HepG2 (cell line): Measurements from ENCODE around the gene PLAGL2. TPM values are rescaled to one million over a fixed set of nuclear protein-coding genes. Genes with fewer than 3 reads are reported as not detected.
A peak's percentile ranks its signal among the peaks of the same experiment; 100 is the strongest.

Experiments used
- KLF15 ChIP-seq: sonication (generic); formaldehyde crosslinking; IDR thresholded peaks from 2 replicates; pipeline ENCODE4 v1.8.1; 2023; ENCODE audit warnings: borderline replicate concordance, mild to moderate bottlenecking, inconsistent platforms, missing genetic modification reagents, mixed read lengths
- ONECUT2 ChIP-seq: sonication (generic); formaldehyde crosslinking; IDR thresholded peaks from 2 replicates; pipeline ENCODE4 v1.4.0; 2020; ENCODE audit warnings: missing genetic modification reagents
- SOX13 ChIP-seq, 3 experiments: fragments of 450-650 bp in 1 of 3; sonication (generic) in 1 of 3; formaldehyde crosslinking in 1 of 3; IDR thresholded peaks in 2 of 3; conservative IDR thresholded peaks in 1 of 3; 2 replicates each; pipeline versions ENCODE4 v1.5.0 to v1.6.1; 2016 to 2020; ENCODE audit warnings: antibody characterized with exemption in 1 of 3, mild to moderate bottlenecking in 1 of 3, missing compliant biosample characterization in 1 of 3, missing genetic modification reagents in 1 of 3, moderate library complexity in 1 of 3
- ZNF660 ChIP-seq: sonication (generic); formaldehyde crosslinking; IDR thresholded peaks from 2 replicates; pipeline ENCODE4 v1.5.1; 2020; ENCODE audit warnings: mild to moderate bottlenecking, low read depth, missing genetic modification reagents, borderline replicate concordance
- ZNF670 ChIP-seq: sonication (generic); formaldehyde crosslinking; IDR thresholded peaks from 2 replicates; pipeline ENCODE4 v1.8.0; 2022; ENCODE audit warnings: mild to moderate bottlenecking, missing genetic modification reagents, borderline replicate concordance
- polyA plus RNA-seq, 8 experiments: library from polyadenylated mRNA; depleted of rRNA in 3 of 8; stranded (reverse) in 7 of 8; unstranded in 1 of 8; fragments of >200 nt; fragmentation: Illumina TruSeq in 4 of 8; extraction: Trizol in 4 of 8; gene quantifications; 2 replicates each; pipeline versions ENCODE4 v1.2.1 to v1.2.3, GENCODE V29; 2011 to 2016; ENCODE audit warnings: low read depth in 4 of 8, missing spikeins in 1 of 8, mixed read lengths in 1 of 8; ENCODE audit not compliant: insufficient read depth in 1 of 8
- total RNA-seq, 5 experiments: library from RNA; depleted of rRNA; stranded (reverse); fragments of >200 nt; fragmentation: Illumina TruSeq; extraction: Trizol; gene quantifications; 2 replicates each; pipeline ENCODE4 v1.2.3, GENCODE V29; 2016; ENCODE audit warnings: low read depth in 1 of 5
- TF ChIP-seq, protein P1 (sequence below): sonication (generic); formaldehyde crosslinking; IDR thresholded peaks from 2 replicates; pipeline ENCODE4 v1.5.0; 2020; ENCODE audit warnings: mild to moderate bottlenecking, missing genetic modification reagents, borderline replicate concordance
- TF ChIP-seq, protein P2 (sequence below): sonication (generic); formaldehyde crosslinking; IDR thresholded peaks from 2 replicates; pipeline ENCODE4 v1.8.1; 2023; ENCODE audit warnings: missing genetic modification reagents, inconsistent platforms, borderline replicate concordance
- TF ChIP-seq, protein P3 (sequence below): sonication (generic); formaldehyde crosslinking; IDR thresholded peaks from 2 replicates; pipeline ENCODE4 v1.5.0; 2020; ENCODE audit warnings: missing genetic modification reagents, mild to moderate bottlenecking, borderline replicate concordance
- TF ChIP-seq, protein P4 (sequence below): sonication (generic); formaldehyde crosslinking; IDR thresholded peaks from 2 replicates; pipeline ENCODE4 v1.9.0; 2021; ENCODE audit warnings: missing genetic modification reagents, borderline replicate concordance
- TF ChIP-seq, protein P5 (sequence below): sonication (generic); formaldehyde crosslinking; IDR thresholded peaks from 2 replicates; pipeline ENCODE4 v1.5.1; 2020; ENCODE audit warnings: mild to moderate bottlenecking, missing genetic modification reagents, borderline replicate concordance

PLAGL2 gene
- total and polyA plus RNA-seq, 2 of the 13 experiments (the other 11 are each of a cell fraction or from before 2014, with no cell fraction given) = 15.2 to 15.3 TPM

DNA sequence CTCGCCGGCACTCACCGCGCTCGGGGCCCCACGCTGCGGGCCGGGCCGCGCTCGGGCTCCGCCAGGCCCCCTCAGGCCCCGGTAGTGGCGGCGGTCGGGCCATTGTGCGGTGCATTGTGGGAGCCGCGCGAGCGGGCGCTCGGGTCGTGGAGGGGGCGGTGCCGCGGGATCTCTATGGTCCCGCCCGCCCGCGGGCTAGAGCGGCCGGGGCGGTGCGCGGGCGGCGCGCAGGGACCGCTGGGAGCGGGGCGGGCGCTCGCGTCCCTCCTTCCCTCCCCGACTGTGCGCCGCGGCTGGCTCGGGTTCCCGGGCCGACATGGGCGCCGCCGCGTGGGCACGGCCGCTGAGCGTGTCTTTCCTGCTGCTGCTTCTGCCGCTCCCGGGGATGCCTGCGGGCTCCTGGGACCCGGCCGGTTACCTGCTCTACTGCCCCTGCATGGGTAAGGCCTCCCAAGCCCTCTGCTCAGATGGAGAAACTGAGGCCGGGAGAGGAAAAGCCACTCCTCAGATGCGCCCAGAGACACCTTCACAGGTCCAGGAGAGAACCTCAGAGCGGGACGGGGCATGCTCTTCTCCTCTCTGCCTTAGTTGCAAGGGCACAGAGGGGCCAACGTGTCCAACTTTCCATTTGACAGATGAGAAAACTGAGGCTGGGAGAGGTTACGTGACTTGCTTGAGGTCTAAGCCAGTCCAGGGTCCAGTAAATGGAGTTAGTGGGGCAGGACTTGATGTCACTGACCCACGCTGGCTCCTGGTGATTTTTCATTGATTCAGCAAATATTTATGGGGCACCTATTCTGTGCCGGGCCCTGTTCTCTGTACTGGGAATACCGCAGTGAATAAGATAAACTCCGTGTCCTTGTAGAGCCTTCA lies at the start of gene PLAGL2, which contains the start of gene POFUT1 (continued):
- TF ChIP-seq, protein P1, sequence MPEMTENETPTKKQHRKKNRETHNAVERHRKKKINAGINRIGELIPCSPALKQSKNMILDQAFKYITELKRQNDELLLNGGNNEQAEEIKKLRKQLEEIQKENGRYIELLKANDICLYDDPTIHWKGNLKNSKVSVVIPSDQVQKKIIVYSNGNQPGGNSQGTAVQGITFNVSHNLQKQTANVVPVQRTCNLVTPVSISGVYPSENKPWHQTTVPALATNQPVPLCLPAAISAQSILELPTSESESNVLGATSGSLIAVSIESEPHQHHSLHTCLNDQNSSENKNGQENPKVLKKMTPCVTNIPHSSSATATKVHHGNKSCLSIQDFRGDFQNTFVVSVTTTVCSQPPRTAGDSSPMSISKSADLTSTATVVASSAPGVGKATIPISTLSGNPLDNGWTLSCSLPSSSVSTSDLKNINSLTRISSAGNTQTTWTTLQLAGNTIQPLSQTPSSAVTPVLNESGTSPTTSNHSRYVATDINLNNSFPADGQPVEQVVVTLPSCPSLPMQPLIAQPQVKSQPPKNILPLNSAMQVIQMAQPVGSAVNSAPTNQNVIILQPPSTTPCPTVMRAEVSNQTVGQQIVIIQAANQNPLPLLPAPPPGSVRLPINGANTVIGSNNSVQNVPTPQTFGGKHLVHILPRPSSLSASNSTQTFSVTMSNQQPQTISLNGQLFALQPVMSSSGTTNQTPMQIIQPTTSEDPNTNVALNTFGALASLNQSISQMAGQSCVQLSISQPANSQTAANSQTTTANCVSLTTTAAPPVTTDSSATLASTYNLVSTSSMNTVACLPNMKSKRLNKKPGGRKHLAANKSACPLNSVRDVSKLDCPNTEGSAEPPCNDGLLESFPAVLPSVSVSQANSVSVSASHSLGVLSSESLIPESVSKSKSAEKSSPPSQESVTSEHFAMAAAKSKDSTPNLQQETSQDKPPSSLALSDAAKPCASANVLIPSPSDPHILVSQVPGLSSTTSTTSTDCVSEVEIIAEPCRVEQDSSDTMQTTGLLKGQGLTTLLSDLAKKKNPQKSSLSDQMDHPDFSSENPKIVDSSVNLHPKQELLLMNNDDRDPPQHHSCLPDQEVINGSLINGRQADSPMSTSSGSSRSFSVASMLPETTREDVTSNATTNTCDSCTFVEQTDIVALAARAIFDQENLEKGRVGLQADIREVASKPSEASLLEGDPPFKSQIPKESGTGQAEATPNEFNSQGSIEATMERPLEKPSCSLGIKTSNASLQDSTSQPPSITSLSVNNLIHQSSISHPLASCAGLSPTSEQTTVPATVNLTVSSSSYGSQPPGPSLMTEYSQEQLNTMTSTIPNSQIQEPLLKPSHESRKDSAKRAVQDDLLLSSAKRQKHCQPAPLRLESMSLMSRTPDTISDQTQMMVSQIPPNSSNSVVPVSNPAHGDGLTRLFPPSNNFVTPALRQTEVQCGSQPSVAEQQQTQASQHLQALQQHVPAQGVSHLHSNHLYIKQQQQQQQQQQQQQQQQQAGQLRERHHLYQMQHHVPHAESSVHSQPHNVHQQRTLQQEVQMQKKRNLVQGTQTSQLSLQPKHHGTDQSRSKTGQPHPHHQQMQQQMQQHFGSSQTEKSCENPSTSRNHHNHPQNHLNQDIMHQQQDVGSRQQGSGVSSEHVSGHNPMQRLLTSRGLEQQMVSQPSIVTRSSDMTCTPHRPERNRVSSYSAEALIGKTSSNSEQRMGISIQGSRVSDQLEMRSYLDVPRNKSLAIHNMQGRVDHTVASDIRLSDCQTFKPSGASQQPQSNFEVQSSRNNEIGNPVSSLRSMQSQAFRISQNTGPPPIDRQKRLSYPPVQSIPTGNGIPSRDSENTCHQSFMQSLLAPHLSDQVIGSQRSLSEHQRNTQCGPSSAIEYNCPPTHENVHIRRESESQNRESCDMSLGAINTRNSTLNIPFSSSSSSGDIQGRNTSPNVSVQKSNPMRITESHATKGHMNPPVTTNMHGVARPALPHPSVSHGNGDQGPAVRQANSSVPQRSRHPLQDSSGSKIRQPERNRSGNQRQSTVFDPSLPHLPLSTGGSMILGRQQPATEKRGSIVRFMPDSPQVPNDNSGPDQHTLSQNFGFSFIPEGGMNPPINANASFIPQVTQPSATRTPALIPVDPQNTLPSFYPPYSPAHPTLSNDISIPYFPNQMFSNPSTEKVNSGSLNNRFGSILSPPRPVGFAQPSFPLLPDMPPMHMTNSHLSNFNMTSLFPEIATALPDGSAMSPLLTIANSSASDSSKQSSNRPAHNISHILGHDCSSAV (CRISPR knock-in tag) = no peak
- no peak for TF ChIP-seq SOX13 (IDR thresholded peaks at IDR 0.05)
- peak in 1 of 2 experiments; percentile 17; a peak in 1 of 4 replicates for TF ChIP-seq SOX13 (CRISPR knock-in tag; conservative IDR thresholded peaks at IDR 0.05 in 1 of 2, IDR thresholded peaks at IDR 0.05 in 1 of 2)
- TF ChIP-seq ZNF670 = no peak
- TF ChIP-seq, protein P2, sequence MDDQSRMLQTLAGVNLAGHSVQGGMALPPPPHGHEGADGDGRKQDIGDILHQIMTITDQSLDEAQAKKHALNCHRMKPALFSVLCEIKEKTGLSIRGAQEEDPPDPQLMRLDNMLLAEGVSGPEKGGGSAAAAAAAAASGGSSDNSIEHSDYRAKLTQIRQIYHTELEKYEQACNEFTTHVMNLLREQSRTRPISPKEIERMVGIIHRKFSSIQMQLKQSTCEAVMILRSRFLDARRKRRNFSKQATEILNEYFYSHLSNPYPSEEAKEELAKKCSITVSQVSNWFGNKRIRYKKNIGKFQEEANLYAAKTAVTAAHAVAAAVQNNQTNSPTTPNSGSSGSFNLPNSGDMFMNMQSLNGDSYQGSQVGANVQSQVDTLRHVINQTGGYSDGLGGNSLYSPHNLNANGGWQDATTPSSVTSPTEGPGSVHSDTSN (CRISPR knock-in tag) = no peak; the same call in 1 of the 2 replicates
- TF ChIP-seq, protein P3, sequence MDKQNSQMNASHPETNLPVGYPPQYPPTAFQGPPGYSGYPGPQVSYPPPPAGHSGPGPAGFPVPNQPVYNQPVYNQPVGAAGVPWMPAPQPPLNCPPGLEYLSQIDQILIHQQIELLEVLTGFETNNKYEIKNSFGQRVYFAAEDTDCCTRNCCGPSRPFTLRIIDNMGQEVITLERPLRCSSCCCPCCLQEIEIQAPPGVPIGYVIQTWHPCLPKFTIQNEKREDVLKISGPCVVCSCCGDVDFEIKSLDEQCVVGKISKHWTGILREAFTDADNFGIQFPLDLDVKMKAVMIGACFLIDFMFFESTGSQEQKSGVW = peak; percentile 94; the same call in 1 of the 2 replicates
- peak; percentile 67; the same call in 1 of the 2 replicates for TF ChIP-seq KLF15 (CRISPR knock-in tag)
- TF ChIP-seq, protein P4, sequence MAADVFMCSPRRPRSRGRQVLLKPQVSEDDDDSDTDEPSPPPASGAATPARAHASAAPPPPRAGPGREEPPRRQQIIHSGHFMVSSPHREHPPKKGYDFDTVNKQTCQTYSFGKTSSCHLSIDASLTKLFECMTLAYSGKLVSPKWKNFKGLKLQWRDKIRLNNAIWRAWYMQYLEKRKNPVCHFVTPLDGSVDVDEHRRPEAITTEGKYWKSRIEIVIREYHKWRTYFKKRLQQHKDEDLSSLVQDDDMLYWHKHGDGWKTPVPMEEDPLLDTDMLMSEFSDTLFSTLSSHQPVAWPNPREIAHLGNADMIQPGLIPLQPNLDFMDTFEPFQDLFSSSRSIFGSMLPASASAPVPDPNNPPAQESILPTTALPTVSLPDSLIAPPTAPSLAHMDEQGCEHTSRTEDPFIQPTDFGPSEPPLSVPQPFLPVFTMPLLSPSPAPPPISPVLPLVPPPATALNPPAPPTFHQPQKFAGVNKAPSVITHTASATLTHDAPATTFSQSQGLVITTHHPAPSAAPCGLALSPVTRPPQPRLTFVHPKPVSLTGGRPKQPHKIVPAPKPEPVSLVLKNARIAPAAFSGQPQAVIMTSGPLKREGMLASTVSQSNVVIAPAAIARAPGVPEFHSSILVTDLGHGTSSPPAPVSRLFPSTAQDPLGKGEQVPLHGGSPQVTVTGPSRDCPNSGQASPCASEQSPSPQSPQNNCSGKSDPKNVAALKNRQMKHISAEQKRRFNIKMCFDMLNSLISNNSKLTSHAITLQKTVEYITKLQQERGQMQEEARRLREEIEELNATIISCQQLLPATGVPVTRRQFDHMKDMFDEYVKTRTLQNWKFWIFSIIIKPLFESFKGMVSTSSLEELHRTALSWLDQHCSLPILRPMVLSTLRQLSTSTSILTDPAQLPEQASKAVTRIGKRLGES (CRISPR knock-in tag) = peak; percentile 66; the same call in 1 of the 2 replicates
- TF ChIP-seq, protein P5, sequence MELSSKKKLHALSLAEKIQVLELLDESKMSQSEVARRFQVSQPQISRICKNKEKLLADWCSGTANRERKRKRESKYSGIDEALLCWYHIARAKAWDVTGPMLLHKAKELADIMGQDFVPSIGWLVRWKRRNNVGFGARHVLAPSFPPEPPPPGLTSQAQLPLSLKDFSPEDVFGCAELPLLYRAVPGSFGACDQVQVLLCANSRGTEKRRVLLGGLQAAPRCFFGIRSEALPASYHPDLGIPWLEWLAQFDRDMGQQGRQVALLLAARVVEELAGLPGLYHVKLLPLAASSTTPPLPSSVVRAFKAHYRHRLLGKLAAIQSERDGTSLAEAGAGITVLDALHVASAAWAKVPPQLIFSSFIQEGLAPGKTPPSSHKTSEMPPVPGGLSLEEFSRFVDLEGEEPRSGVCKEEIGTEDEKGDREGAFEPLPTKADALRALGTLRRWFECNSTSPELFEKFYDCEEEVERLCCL = no peak
- no peak for TF ChIP-seq ZNF660 (CRISPR knock-in tag)
- no peak for TF ChIP-seq ONECUT2 (CRISPR knock-in tag)
